Measurements from ENCODE around the gene VTA1. TPM values are rescaled to one million over a fixed set of nuclear protein-coding genes. Genes with fewer than 3 reads are reported as not detected.

The VTA1 gene
- total and polyA plus RNA-seq, 2 of the 8 experiments (the other 6 are each of a cell fraction or from before 2014, with no cell fraction given), result 63.6 to 67.0 TPM

DNA sequence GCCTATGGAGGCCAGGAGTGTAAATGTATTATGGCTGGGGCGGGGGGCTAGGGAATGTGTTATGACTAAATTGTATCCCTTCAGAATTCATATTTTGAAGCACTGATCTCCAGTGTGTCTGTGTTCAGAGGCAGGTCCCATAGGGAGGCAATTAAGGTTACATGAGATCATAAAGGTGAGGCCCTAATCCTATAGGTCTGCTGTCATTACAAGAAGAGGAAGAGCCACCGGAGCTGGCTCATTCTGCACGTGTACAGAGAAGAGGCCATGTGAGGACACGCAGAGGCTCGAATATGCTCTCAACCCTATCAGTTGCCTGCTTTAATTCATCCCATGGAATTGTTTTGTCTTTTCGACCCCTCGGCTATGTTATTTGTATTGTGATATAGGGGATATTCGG is 76.9 kb downstream of the VTA1 start:
- Histone ChIP-seq H3K79me1 (ENCODE audit: low read depth, low read length) (no peaks in the 10 kb centered on the region), H3K14ac (ENCODE audit: insufficient read length) (no peak overlapping the region), H3K36me3 (ENCODE audit: control insufficient read depth in 2 of 4, insufficient read depth in 4 of 4, low read length in 3 of 4) (peaks cover 0 to 5% (median 0%) of the 10 kb centered on the region in 4 experiments; a peak in 1 of 8 replicates), H3K9ac (replicated peaks in 1 of 4; ENCODE audit: extremely low read depth in 1 of 4, low read depth in 3 of 4, low read length in 3 of 4) (no peak overlapping the region), H4K5ac (ENCODE audit: insufficient read length, low read depth, low read length) (no peak overlapping the region), H3K4ac (replicated peaks; ENCODE audit: insufficient read length, low read depth, low read length) (no peak overlapping the region), H3K9me3 (ENCODE audit: insufficient read depth in 2 of 2, low read depth in 1 of 2, low read length in 1 of 2) (no peaks in the 10 kb centered on the region), H3K4me3 (ENCODE audit: extremely low read depth in 1 of 4, insufficient read depth in 2 of 4, low read depth in 3 of 4, low read length in 4 of 4) (no peak overlapping the region), H4K8ac (ENCODE audit: extremely low read depth, insufficient read depth, low read length) (no peak overlapping the region), H3K56ac (replicated peaks; ENCODE audit: insufficient read length, low read depth, low read length) (no peak overlapping the region), H2AFZ (ENCODE audit: low read length) (no peak overlapping the region), H3K27me3 (replicated peaks in 1 of 4; ENCODE audit: control insufficient read depth in 3 of 4, extremely low read depth in 1 of 4, insufficient read depth in 3 of 4, low read length in 3 of 4) (no peaks in the 10 kb centered on the region), H3K23ac (ENCODE audit: insufficient read length) (no peak overlapping the region), H4K20me1 (replicated peaks in 1 of 2; ENCODE audit: control insufficient read depth in 1 of 2, insufficient read depth in 2 of 2, low read length in 2 of 2) (no peaks in the 10 kb centered on the region), H2AK5ac (ENCODE audit: low read depth, low read length) (no peak overlapping the region), H3K4me2 (ENCODE audit: insufficient read depth in 1 of 2, low read depth in 2 of 2, low read length in 2 of 2) (no peak overlapping the region), H3K27ac (ENCODE audit: low read depth, low read length) (no peak overlapping the region), H2BK20ac (ENCODE audit: low read length) (no peak overlapping the region), H3K79me2 (ENCODE audit: control insufficient read depth in 1 of 2, insufficient read depth in 2 of 2, low read length in 2 of 2) (no peaks in the 10 kb centered on the region), H4K91ac (replicated peaks; ENCODE audit: insufficient read length, low read length) (no peak overlapping the region), H2BK12ac (ENCODE audit: low read depth, low read length) (no peak overlapping the region), H2BK15ac (ENCODE audit: low read length) (no peak overlapping the region), H2BK5ac (ENCODE audit: low read depth, low read length) (no peak overlapping the region), H2BK120ac (replicated peaks; ENCODE audit: low read depth, low read length) (no peak overlapping the region), H3K18ac (ENCODE audit: extremely low read depth, low read length) (no peak overlapping the region), H3K4me1 (replicated peaks in 1 of 4; ENCODE audit: control insufficient read depth in 3 of 4, insufficient read depth in 4 of 4, low read length in 3 of 4) (no peaks in the 10 kb centered on the region), H3K23me2 (ENCODE audit: low read depth, low read length) (no peaks in the 10 kb centered on the region)
- TF ChIP-seq PHF8 (conservative IDR thresholded peaks at IDR 0.05; ENCODE audit: low read depth, low read length) (no peak), BRCA1 (IDR thresholded peaks at IDR 0.05; ENCODE audit: low read depth, low read length) (no peak), KDM1A (IDR thresholded peaks at IDR 0.05; ENCODE audit: borderline replicate concordance, low read length) (no peak), NRF1 (IDR thresholded peaks at IDR 0.05; ENCODE audit: low read depth, low read length) (no peak), RFX5 (IDR thresholded peaks at IDR 0.05; ENCODE audit: borderline replicate concordance, low read depth, low read length) (no peak), RXRA (IDR thresholded peaks at IDR 0.05; ENCODE audit: insufficient read depth, low read depth, low read length) (no peak), NANOG (IDR thresholded peaks at IDR 0.05; ENCODE audit: insufficient read depth, low read depth, low read length, poor library complexity, severe bottlenecking) (no peak), CTBP2 (IDR thresholded peaks at IDR 0.05; ENCODE audit: borderline replicate concordance, insufficient read depth, insufficient read length, low read length) (no peak)
- TF ChIP-seq, protein P1, sequence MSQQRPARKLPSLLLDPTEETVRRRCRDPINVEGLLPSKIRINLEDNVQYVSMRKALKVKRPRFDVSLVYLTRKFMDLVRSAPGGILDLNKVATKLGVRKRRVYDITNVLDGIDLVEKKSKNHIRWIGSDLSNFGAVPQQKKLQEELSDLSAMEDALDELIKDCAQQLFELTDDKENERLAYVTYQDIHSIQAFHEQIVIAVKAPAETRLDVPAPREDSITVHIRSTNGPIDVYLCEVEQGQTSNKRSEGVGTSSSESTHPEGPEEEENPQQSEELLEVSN (IDR thresholded peaks at IDR 0.05), result no peak
- DNase-seq (ENCODE audit: low read depth in 1 of 2, low spot score in 2 of 2) (no peak), FAIRE-seq (no peak)
- ChIA-PET POLR2A (ENCODE audit: partially characterized antibody) (no interaction called here), CTCF (ENCODE audit: partially characterized antibody) (interaction anchor here (1.0 kb wide), 1 partner anchor 68 kb away, joined by 3 read pairs; no protein-coding TSS in a partner anchor)
- WGBS, 2 experiments (ENCODE audit: extremely low coverage in 1 of 2, insufficient coverage in 1 of 2, insufficient read length in 1 of 2, insufficient replicate concordance in 2 of 2, low coverage in 1 of 2, low lambda C conversion rate in 2 of 2, missing lambda C conversion rate in 1 of 2), result 85% methylated on average over 8 of the region's 8 CpGs; no CpG with 5 or more reads in 1 of the 2 experiments

Measured in H1 (cell line).